Astrocyte (in vitro differentiated cells and primary cell): Measurements from ENCODE around the gene FBXW8.

Source experiments
- EZH2 ChIP-seq: IDR thresholded peaks from 2 replicates; pipeline ENCODE4 v1.6.1; 2012; ENCODE audit warnings: mild to moderate bottlenecking, low read length, inconsistent platforms; ENCODE audit not compliant: insufficient read depth
- TF ChIP-seq, protein P1 (sequence below): IDR thresholded peaks from 2 replicates; pipeline ENCODE4 v1.5.1; 2011; ENCODE audit warnings: low read depth, mild to moderate bottlenecking, inconsistent platforms, low read length, moderate library complexity; ENCODE audit not compliant: insufficient read depth

GRCh38 chr12:117064049-117064448 lies 153.3 kb downstream of the FBXW8 start:
- no peak for TF ChIP-seq EZH2
- TF ChIP-seq, protein P1, sequence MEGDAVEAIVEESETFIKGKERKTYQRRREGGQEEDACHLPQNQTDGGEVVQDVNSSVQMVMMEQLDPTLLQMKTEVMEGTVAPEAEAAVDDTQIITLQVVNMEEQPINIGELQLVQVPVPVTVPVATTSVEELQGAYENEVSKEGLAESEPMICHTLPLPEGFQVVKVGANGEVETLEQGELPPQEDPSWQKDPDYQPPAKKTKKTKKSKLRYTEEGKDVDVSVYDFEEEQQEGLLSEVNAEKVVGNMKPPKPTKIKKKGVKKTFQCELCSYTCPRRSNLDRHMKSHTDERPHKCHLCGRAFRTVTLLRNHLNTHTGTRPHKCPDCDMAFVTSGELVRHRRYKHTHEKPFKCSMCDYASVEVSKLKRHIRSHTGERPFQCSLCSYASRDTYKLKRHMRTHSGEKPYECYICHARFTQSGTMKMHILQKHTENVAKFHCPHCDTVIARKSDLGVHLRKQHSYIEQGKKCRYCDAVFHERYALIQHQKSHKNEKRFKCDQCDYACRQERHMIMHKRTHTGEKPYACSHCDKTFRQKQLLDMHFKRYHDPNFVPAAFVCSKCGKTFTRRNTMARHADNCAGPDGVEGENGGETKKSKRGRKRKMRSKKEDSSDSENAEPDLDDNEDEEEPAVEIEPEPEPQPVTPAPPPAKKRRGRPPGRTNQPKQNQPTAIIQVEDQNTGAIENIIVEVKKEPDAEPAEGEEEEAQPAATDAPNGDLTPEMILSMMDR = no peak
